Stimulated activated CD4-positive, alpha-beta T cell treated with anti-CD3 and anti-CD28 coated beads, Interleukin-4, amount 100 ng/mL, for 1 hour (primary cell): Measurements from ENCODE around the gene TGFBR3L.

ENCODE experiments used
- DNase-seq: peaks from one replicate; pipeline ENCODE4 v3.0.0-alpha.2; 2020

TGFBR3L gene

DNA sequence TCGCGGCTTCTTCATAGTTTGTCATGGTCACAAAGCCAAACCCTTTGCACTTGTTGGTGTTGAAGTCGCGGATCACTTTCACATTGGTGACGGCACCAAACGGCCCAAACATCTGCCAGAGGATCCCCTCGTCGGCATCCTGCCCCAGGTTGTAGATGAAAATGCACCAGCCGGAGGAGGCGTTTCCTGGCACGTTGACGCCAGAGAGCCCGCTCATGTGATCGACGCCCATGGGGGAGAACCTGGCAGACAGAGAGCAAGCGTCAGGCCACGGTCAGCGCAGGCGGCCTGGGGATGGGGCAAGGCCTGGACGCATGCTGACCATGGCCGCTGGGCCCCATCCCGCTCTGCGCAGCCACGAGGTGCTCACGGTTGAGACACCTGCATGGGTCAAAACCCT lies 48.9 kb downstream of the TGFBR3L start:
- no peak for DNase-seq

- DNase-seq = no peak
These were observed 50.7 kb downstream of the TGFBR3L start for GRCh38 chr19:7965259-7965841.

- DNase-seq = no peak
These were observed 51.5 kb downstream of the TGFBR3L start for GRCh38 chr19:7965921-7966665.

- no peak for DNase-seq
These were observed 53.6 kb downstream of the TGFBR3L start for GRCh38 chr19:7968008-7968795.
